Fibroblast of pulmonary artery (primary cell): ENCODE measurements around the gene MDGA2.
A peak's percentile ranks its signal among the peaks of the same experiment; 100 is the strongest.
"Not testable (repeated sequence)": the region's sequence is repeated elsewhere in the genome, so short reads cannot be mapped to it uniquely, and the experiment has no call there.

Experiments used
- DNase-seq: peaks from one replicate; pipeline ENCODE4 v3.0.0-alpha.2; 2010; ENCODE audit warnings: low read depth
- H3K4me3 ChIP-seq: replicated peaks from 2 replicates; pipeline ENCODE4 v1.5.1; 2011; ENCODE audit warnings: low read depth, mild to moderate bottlenecking, control low read depth, low read length, moderate library complexity
- TF ChIP-seq, protein P1 (sequence below): IDR thresholded peaks from 2 replicates; pipeline ENCODE4 v1.5.1; 2011; ENCODE audit warnings: mild to moderate bottlenecking, control low read depth, low read length, inconsistent platforms; ENCODE audit errors: missing control alignments

MDGA2 gene

DNA sequence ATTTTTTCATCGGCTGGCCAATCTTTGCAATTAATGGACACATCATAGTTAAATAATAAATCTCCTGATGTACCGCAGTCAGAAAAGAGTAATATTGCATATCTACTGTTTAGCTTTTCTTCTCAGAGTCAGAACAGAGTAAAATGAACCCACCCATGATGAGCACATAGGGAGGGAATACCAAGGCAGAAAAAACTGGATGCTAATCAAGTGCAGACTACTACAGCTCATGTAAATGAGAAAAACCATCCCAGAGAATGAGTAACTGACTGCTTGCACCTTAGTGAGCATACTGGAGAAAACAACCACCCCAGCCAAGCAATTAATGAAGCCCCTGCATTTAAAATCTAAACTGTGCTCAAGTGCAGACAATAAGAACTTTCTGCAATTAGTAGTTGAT is 483.7 kb downstream of the MDGA2 start:
- no peak overlapping the region for H3K4me3 ChIP-seq
- DNase-seq = no peak
- TF ChIP-seq, protein P1, sequence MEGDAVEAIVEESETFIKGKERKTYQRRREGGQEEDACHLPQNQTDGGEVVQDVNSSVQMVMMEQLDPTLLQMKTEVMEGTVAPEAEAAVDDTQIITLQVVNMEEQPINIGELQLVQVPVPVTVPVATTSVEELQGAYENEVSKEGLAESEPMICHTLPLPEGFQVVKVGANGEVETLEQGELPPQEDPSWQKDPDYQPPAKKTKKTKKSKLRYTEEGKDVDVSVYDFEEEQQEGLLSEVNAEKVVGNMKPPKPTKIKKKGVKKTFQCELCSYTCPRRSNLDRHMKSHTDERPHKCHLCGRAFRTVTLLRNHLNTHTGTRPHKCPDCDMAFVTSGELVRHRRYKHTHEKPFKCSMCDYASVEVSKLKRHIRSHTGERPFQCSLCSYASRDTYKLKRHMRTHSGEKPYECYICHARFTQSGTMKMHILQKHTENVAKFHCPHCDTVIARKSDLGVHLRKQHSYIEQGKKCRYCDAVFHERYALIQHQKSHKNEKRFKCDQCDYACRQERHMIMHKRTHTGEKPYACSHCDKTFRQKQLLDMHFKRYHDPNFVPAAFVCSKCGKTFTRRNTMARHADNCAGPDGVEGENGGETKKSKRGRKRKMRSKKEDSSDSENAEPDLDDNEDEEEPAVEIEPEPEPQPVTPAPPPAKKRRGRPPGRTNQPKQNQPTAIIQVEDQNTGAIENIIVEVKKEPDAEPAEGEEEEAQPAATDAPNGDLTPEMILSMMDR = no peak

DNA sequence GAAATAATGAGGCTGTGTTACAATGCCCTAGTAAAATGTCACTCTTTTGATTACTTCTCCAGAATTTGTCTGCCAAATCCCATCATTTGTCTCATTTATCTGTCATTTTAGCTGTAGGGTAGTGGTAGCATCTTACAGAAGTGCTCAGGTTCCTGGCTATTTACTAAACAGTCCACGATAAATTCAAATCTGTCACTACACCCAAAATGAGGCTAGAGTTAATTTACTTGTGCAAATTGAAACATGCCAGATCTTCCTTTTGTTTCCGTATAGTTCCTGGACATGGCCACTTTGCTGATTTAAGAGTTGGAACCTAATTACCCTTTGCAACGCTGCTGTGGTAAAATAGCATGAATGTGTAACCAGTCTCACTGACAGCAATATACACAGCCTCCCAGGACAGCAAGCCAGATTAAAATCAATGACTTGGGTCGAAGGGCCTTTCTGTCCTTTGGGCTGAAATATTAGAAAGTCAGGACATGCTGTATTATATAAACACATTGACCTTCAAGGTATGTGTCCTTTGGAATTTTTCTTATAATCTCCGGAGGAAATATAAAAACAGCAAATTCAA is 485.4 kb downstream of the MDGA2 start:
- no peak for DNase-seq
- TF ChIP-seq, protein P1 = no peak
- H3K4me3 ChIP-seq = no peak overlapping the region

DNA sequence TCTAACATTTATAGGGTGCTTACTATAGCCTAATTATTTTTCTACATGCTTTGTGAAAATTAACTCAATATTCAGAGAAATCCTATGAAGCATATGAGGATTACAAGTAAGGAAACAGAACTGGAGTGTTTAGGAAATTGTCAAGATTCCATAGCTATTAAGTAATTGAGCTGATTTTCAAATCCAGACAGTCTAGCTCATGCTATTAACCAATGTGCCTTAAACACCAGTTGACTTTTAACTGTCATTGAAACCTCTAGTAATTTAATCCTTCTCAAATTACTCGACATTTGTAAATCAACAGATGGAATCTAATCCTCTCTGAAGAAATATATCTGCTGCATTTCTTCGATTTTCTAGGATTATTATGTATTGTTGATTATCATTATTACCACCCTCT is 488.9 kb downstream of the MDGA2 start:
- TF ChIP-seq, protein P1 = no peak
- peak; percentile 40 for DNase-seq
- H3K4me3 ChIP-seq = no peak overlapping the region

DNA sequence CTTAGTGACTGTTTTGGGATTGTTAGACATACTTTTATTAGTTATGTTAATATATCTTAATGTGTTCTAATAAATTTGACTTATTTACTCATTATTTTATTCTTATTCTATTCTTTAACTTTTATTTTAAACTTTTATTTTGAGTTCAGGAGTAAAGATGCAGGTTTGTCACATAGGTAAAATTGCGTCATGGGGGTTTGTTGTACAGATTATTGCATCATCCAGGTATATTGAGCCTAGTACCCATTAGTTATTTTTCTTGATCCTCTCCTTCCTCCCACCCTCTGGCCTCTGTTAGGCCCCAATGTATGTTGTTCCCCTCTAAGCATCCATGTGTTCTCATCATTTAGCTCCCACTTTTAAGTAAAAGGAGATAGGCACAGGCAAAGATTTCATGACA is 495.5 kb downstream of the MDGA2 start:
- TF ChIP-seq, protein P1 = no peak
- DNase-seq = no peak
- no peak overlapping the region for H3K4me3 ChIP-seq

DNA sequence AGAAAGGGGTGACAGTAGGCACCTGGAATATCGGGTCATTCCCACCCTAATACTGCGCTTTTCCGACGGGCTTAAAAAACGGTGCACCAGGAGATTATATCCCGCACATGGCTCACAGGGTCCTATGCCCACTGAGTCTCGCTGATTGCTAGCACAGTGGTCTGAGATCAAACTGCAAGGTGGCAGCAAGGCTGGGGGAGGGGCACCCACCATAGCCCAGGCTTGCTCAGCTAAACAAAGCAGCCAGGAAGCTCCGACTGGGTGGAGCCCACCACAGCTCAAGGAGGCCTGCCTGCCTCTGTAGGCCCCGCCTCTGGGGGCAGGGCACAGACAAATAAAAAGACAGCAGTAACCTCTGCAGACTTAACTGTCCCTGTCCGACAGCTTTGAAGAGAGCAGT is 503.5 kb downstream of the MDGA2 start:
- not testable (repeated sequence) for DNase-seq, H3K4me3 ChIP-seq

DNA sequence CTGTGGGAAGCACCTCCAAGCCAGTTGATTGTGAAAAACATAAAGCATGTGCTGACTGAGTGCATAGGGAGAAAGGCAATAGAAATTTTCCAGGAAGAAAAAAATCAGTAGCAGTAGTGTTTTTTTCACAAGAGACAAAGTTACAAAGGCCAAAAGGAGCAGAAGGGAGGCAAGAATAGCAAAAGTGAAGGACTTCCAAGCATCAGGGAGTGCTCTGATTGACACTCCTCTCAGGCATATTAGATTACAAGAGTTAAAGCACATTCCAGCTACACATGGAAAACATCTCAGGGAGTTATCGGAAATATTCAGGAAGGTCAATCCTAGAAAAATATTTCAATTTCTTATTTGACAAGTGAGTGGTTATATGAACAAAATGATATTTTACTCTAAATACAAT is 508.0 kb downstream of the MDGA2 start:
- DNase-seq = no peak
- TF ChIP-seq, protein P1 = no peak
- H3K4me3 ChIP-seq = no peak overlapping the region

DNA sequence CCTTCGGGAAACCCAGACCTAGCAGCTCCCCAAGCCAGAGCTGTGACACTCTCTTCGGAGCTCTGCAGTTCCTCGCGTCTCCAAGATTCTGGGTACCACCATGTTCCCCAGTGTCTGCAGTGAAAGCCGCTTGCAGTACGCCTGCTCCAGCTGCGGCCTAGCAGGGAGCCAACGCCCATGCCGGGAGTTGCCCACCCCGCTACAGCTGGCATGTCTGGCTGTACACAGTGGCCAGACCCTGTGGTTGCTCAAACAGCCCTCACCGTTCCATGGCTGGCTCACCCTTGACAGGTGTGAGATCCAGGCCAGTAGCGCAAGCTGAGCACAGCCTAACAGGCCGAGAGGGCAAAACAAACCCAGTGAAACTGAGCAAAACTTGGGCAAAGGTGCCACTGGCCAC is 520.0 kb downstream of the MDGA2 start:
- no peak overlapping the region for H3K4me3 ChIP-seq
- TF ChIP-seq, protein P1 = no peak
- no peak for DNase-seq
